Endothelial cell of umbilical vein (primary cell): Measurements from ENCODE around the gene ZNF644. TPM values are rescaled to one million over a fixed set of nuclear protein-coding genes. Genes with fewer than 3 reads are reported as not detected.
A peak's percentile ranks its signal among the peaks of the same experiment; 100 is the strongest.

Source experiments
- BruUV-seq: library from RNA; stranded (reverse); fragments of 400-500 nt; replicated peaks from 2 replicates; lab custom pipeline; 2021; lab: Mats Ljungman, UMichigan
- CTCF ChIA-PET: fragments of 300-600, 350-600 bp; sonication (Branson Sonifier 250); formaldehyde crosslinking; loops from one replicate; lab custom pipeline; 2021; ENCODE audit warnings: antibody characterized with exemption, inconsistent platforms; lab: Charles Lee
- POLR2A ChIA-PET: fragments of 300-600, 350-600 bp; sonication (Branson Sonifier 250); formaldehyde crosslinking; loops from one replicate; lab custom pipeline; 2021; ENCODE audit warnings: antibody characterized with exemption, inconsistent platforms; lab: Charles Lee
- DNase-seq: peaks from one replicate; pipeline ENCODE4 v3.0.0-alpha.2; 2011; ENCODE audit warnings: low read depth, low spot score
- FAIRE-seq: peaks from 2 replicates; lab custom pipeline; 2011; peaks lifted over from hg19 to GRCh38; lab: Jason Lieb, UNC
- H2AFZ ChIP-seq: 2 replicates; pipeline ENCODE4 v1.6.0; 2012; ENCODE audit warnings: low read depth, low read length, control low read depth, inconsistent platforms
- H3K27ac ChIP-seq: 2 replicates; pipeline ENCODE4 v1.5.1; 2011; ENCODE audit warnings: low read depth, mild to moderate bottlenecking, control low read depth, low read length, moderate library complexity; ENCODE audit not compliant: insufficient read depth
- H3K27me3 ChIP-seq, 2 experiments: 2 replicates each; pipeline versions ENCODE4 v1.6.0 to v1.6.1; 2011; ENCODE audit warnings: low read length in 2 of 2, mixed read lengths in 1 of 2; ENCODE audit not compliant: control insufficient read depth in 2 of 2, insufficient read depth in 2 of 2
- H3K36me3 ChIP-seq, 2 experiments: 2 replicates in 1 of 2; 3 replicates in 1 of 2; pipeline ENCODE4 v1.5.1; 2011; ENCODE audit warnings: low read length in 2 of 2, mild to moderate bottlenecking in 1 of 2, moderate library complexity in 1 of 2; ENCODE audit not compliant: control insufficient read depth in 2 of 2, insufficient read depth in 2 of 2; ENCODE audit errors: extremely low read depth in 1 of 2
- H3K4me1 ChIP-seq: 3 replicates; pipeline ENCODE4 v1.5.1; 2011; ENCODE audit warnings: mild to moderate bottlenecking, low read length; ENCODE audit not compliant: control insufficient read depth, insufficient read depth; ENCODE audit errors: extremely low read depth
- H3K4me2 ChIP-seq: 2 replicates; pipeline ENCODE4 v1.6.1; 2011; ENCODE audit warnings: low read length, control low read depth, mixed read lengths; ENCODE audit not compliant: insufficient read depth
- H3K4me3 ChIP-seq, 3 experiments: fragments of 200-600 bp in 1 of 3; sonication (generic), shearing (Covaris generic) in 1 of 3; replicated peaks in 1 of 3; 2 replicates each; pipeline ENCODE4 v1.5.1; 2011 to 2016; ENCODE audit warnings: control low read depth in 3 of 3, low read length in 3 of 3, mild to moderate bottlenecking in 2 of 3, inconsistent platforms in 1 of 3, low read depth in 1 of 3, moderate library complexity in 1 of 3; ENCODE audit not compliant: insufficient read depth in 1 of 3
- H3K79me2 ChIP-seq: 2 replicates; pipeline ENCODE4 v1.6.0; 2012; ENCODE audit warnings: low read length, inconsistent platforms; ENCODE audit not compliant: control insufficient read depth, insufficient read depth
- H3K9ac ChIP-seq: replicated peaks from 2 replicates; pipeline ENCODE3; 2011; ENCODE audit warnings: low read length, control low read depth; ENCODE audit not compliant: insufficient read depth; ENCODE audit errors: extremely low read depth
- H3K9me1 ChIP-seq: replicated peaks from 3 replicates; pipeline ENCODE4 v1.6.0; 2011; ENCODE audit warnings: mild to moderate bottlenecking, low read length; ENCODE audit not compliant: control insufficient read depth, insufficient read depth; ENCODE audit errors: extremely low read depth
- H3K9me3 ChIP-seq: replicated peaks from 2 replicates; pipeline ENCODE4 v1.5.1; 2012; ENCODE audit warnings: low read length, inconsistent platforms; ENCODE audit not compliant: control insufficient read depth, insufficient read depth
- H4K20me1 ChIP-seq: replicated peaks from 2 replicates; pipeline ENCODE3; 2011; ENCODE audit warnings: mild to moderate bottlenecking, low read length; ENCODE audit not compliant: control insufficient read depth, insufficient read depth; ENCODE audit errors: extremely low read depth
- CTCF ChIP-seq, 2 donors: IDR thresholded peaks; 1 replicate in 1 of 2; 2 replicates in 1 of 2; pipeline ENCODE4 v1.5.1; 2011; ENCODE audit warnings: low read length in 2 of 2, mild to moderate bottlenecking in 2 of 2, moderate library complexity in 2 of 2, control low read depth in 1 of 2, inconsistent platforms in 1 of 2, low read depth in 1 of 2; ENCODE audit not compliant: insufficient read depth in 1 of 2; ENCODE audit errors: extremely low read depth in 1 of 2
- EZH2 ChIP-seq: IDR thresholded peaks from 2 replicates; pipeline ENCODE4 v1.6.1; 2012; ENCODE audit warnings: borderline replicate concordance, low read depth, mild to moderate bottlenecking, moderate library complexity, low read length, inconsistent platforms; ENCODE audit not compliant: severe bottlenecking
- FOS ChIP-seq: IDR thresholded peaks from 2 replicates; pipeline ENCODE4 v1.6.1; 2011; ENCODE audit warnings: mild to moderate bottlenecking, low read length, moderate library complexity, borderline replicate concordance; ENCODE audit not compliant: insufficient read depth
- GATA2 ChIP-seq: IDR thresholded peaks from 2 replicates; pipeline ENCODE4 v1.7.0; 2011; ENCODE audit warnings: low read depth, mild to moderate bottlenecking, moderate library complexity, mixed read lengths, low read length; ENCODE audit not compliant: insufficient read length, insufficient read depth
- JUN ChIP-seq: IDR thresholded peaks from 2 replicates; pipeline ENCODE4 v1.6.1; 2011; ENCODE audit warnings: borderline replicate concordance, low read depth; ENCODE audit not compliant: insufficient read length, insufficient read depth
- MAX ChIP-seq: IDR thresholded peaks from 2 replicates; pipeline ENCODE4 v1.6.1; 2011; ENCODE audit not compliant: insufficient read depth, insufficient read length
- MYC ChIP-seq: IDR thresholded peaks from one replicate; pipeline ENCODE4 v1.6.1; 2011; ENCODE audit warnings: mild to moderate bottlenecking, low read depth, low read length
- POLR2A ChIP-seq: IDR thresholded peaks from 2 replicates; pipeline ENCODE4 v1.6.1; 2012; ENCODE audit warnings: low read depth, mild to moderate bottlenecking, control low read depth, low read length
- POLR2AphosphoS5 ChIP-seq: IDR thresholded peaks from 2 replicates; pipeline ENCODE4 v1.6.1; 2012; ENCODE audit warnings: low read depth, mild to moderate bottlenecking, control low read depth, low read length, moderate library complexity; ENCODE audit not compliant: insufficient read depth
- dilution Hi-C: fragments of 300-500 bp; cut with MboI; formaldehyde crosslinking; loops from one replicate; pipeline ENCODE4 v1.15.0; 2019; ENCODE audit warnings: low sequenced_read_pairs; ENCODE audit not compliant: extremely low pct_ligation_motif_present
- intact Hi-C: fragments of 100-400 bp; cut with micrococcal nuclease; formaldehyde crosslinking; loops from one replicate; pipeline ENCODE4 v1.10.0; 2022
- polyA plus RNA-seq, 4 experiments: library from polyadenylated mRNA; depleted of rRNA in 3 of 4; stranded (reverse) in 3 of 4; unstranded in 1 of 4; fragments of >200 nt; gene quantifications; 2 replicates each; pipeline versions ENCODE4 v1.2.1 to v1.2.3, GENCODE V29; 2011 to 2012; ENCODE audit warnings: missing spikeins in 1 of 4
- total RNA-seq: library from RNA; stranded (reverse); gene quantifications from 2 replicates; pipeline ENCODE4 v1.2.3, GENCODE V29; 2021

Gene ZNF644
- total and polyA plus RNA-seq, 2 donors (not counting 3 experiments of a cell fraction or from before 2014, with no cell fraction given) = 7.2 to 47.0 TPM

- dilution Hi-C loops (no loop called here), intact Hi-C loops (no loop called here)
- no TSS peak for BruUV-seq
- no peaks in the 10 kb centered on the region for H3K9me1 ChIP-seq
- no peak overlapping the region for H3K9ac ChIP-seq
- peak; percentile 8 for DNase-seq
- no peak overlapping the region for H3K4me2 ChIP-seq
- no peaks in the 10 kb centered on the region for H3K9me3 ChIP-seq
- H3K4me1 ChIP-seq = peaks cover 7% of the 10 kb centered on the region
- H3K27ac ChIP-seq = no peak overlapping the region
- FAIRE-seq = no peak
- POLR2A ChIA-PET = no interaction called here
- H2AFZ ChIP-seq = no peak overlapping the region
- CTCF ChIA-PET = no interaction called here
- H3K79me2 ChIP-seq = peaks cover 80% of the 10 kb centered on the region
- no peaks in the 10 kb centered on the region for H3K27me3 ChIP-seq
- no peaks in the 10 kb centered on the region for H3K36me3 ChIP-seq
- peaks cover 7% of the 10 kb centered on the region for H4K20me1 ChIP-seq
- H3K4me3 ChIP-seq = no peak overlapping the region
- TF ChIP-seq JUN (no peak), POLR2A (no peak), FOS (no peak), GATA2 (no peak), EZH2 (no peak), CTCF (IDR thresholded peaks at IDR 0.05; ENCODE audit: extremely low read depth in 1 of 2, insufficient read depth in 1 of 2, low read depth in 1 of 2, low read length in 2 of 2) (no peak), MYC (no peak), MAX (no peak), POLR2AphosphoS5 (no peak)
These were observed 64.3 kb downstream of the ZNF644 start for GRCh38 chr1:90957497-90957896.
